Muscle layer of colon (tissue), 2 donors: ENCODE results near the gene NEK11.

Source experiments
- H3K27ac ChIP-seq: one replicate; pipeline ENCODE4 v1.7.0; 2013; ENCODE audit warnings: low read depth, mild to moderate bottlenecking, low read length, moderate library complexity
- H3K27me3 ChIP-seq, 2 donors: one replicate each; pipeline ENCODE4 v1.7.0; 2013; ENCODE audit warnings: low read length in 2 of 2, mild to moderate bottlenecking in 2 of 2; ENCODE audit not compliant: insufficient read depth in 2 of 2, control insufficient read depth in 1 of 2
- H3K36me3 ChIP-seq: one replicate; pipeline ENCODE4 v1.7.0; 2013; ENCODE audit warnings: mild to moderate bottlenecking, low read length; ENCODE audit not compliant: insufficient read depth
- H3K4me1 ChIP-seq: one replicate; pipeline ENCODE4 v1.7.0; 2013; ENCODE audit warnings: mild to moderate bottlenecking, low read length; ENCODE audit not compliant: insufficient read depth
- H3K4me3 ChIP-seq, 2 donors: one replicate each; pipeline ENCODE4 v1.7.0; 2013; ENCODE audit warnings: low read length in 2 of 2, low read depth in 1 of 2, mild to moderate bottlenecking in 1 of 2, moderate library complexity in 1 of 2
- H3K9ac ChIP-seq: one replicate; pipeline ENCODE4 v1.7.0; 2013; ENCODE audit warnings: low read length
- H3K9me3 ChIP-seq: one replicate; pipeline ENCODE4 v1.7.0; 2013; ENCODE audit warnings: mild to moderate bottlenecking, low read length
- donor health status: abdominal sarcoma.
- donor health status: Adenocarcinoma of cecum.

Gene NEK11

GRCh38 chr3:131142580-131142979, 115.9 kb downstream of the NEK11 start:
- H3K27ac ChIP-seq = no peak overlapping the region
- no peaks in the 10 kb centered on the region for H3K27me3 ChIP-seq
- no peaks in the 10 kb centered on the region for H3K36me3 ChIP-seq
- no peaks in the 10 kb centered on the region for H3K4me1 ChIP-seq
- H3K9me3 ChIP-seq = no peaks in the 10 kb centered on the region
- H3K9ac ChIP-seq = no peak overlapping the region
- H3K4me3 ChIP-seq = no peak overlapping the region

GRCh38 chr3:131143802-131144201, 117.1 kb downstream of the NEK11 start:
- Histone ChIP-seq H3K4me1 (no peaks in the 10 kb centered on the region), H3K27me3 (no peaks in the 10 kb centered on the region), H3K36me3 (no peaks in the 10 kb centered on the region), H3K27ac (no peak overlapping the region), H3K9me3 (no peaks in the 10 kb centered on the region), H3K9ac (no peak overlapping the region), H3K4me3 (no peak overlapping the region)

- H3K36me3 ChIP-seq = no peaks in the 10 kb centered on the region
- H3K9ac ChIP-seq = no peak overlapping the region
- no peaks in the 10 kb centered on the region for H3K27me3 ChIP-seq
- H3K27ac ChIP-seq = no peak overlapping the region
- H3K4me1 ChIP-seq = no peaks in the 10 kb centered on the region
- H3K9me3 ChIP-seq = no peaks in the 10 kb centered on the region
- no peak overlapping the region for H3K4me3 ChIP-seq
Measured at GRCh38 chr3:131147534-131147933, 120.9 kb downstream of the NEK11 start.

GRCh38 chr3:131158434-131158833, 131.8 kb downstream of the NEK11 start:
- no peaks in the 10 kb centered on the region for H3K9me3 ChIP-seq
- H3K27ac ChIP-seq = no peak overlapping the region
- H3K27me3 ChIP-seq = no peaks in the 10 kb centered on the region
- no peak overlapping the region for H3K4me3 ChIP-seq
- no peaks in the 10 kb centered on the region for H3K36me3 ChIP-seq
- H3K4me1 ChIP-seq = no peaks in the 10 kb centered on the region
- no peak overlapping the region for H3K9ac ChIP-seq

- H3K9ac ChIP-seq = no peak overlapping the region
- H3K36me3 ChIP-seq = no peaks in the 10 kb centered on the region
- H3K27me3 ChIP-seq = no peaks in the 10 kb centered on the region
- no peaks in the 10 kb centered on the region for H3K4me1 ChIP-seq
- H3K9me3 ChIP-seq = no peaks in the 10 kb centered on the region
- H3K4me3 ChIP-seq = no peak overlapping the region
- H3K27ac ChIP-seq = no peak overlapping the region
Measured at GRCh38 chr3:131162516-131162915, 135.8 kb downstream of the NEK11 start.

GRCh38 chr3:131167867-131168266, 141.2 kb downstream of the NEK11 start:
- H3K4me1 ChIP-seq = no peaks in the 10 kb centered on the region
- H3K4me3 ChIP-seq = no peak overlapping the region
- no peak overlapping the region for H3K27ac ChIP-seq
- H3K9ac ChIP-seq = no peak overlapping the region
- H3K36me3 ChIP-seq = peaks cover 8% of the 10 kb centered on the region
- no peaks in the 10 kb centered on the region for H3K9me3 ChIP-seq
- H3K27me3 ChIP-seq = no peaks in the 10 kb centered on the region

- no peaks in the 10 kb centered on the region for H3K9me3 ChIP-seq
- no peak overlapping the region for H3K9ac ChIP-seq
- no peaks in the 10 kb centered on the region for H3K27me3 ChIP-seq
- H3K36me3 ChIP-seq = peaks cover 8% of the 10 kb centered on the region
- no peaks in the 10 kb centered on the region for H3K4me1 ChIP-seq
- H3K27ac ChIP-seq = no peak overlapping the region
- H3K4me3 ChIP-seq = no peak overlapping the region
Measured at GRCh38 chr3:131169331-131169730, 142.7 kb downstream of the NEK11 start.

GRCh38 chr3:131172502-131173200, 146.0 kb downstream of the NEK11 start:
- Histone ChIP-seq H3K4me3 (no peak overlapping the region), H3K9ac (no peak overlapping the region), H3K9me3 (no peaks in the 10 kb centered on the region), H3K27me3 (no peaks in the 10 kb centered on the region), H3K4me1 (no peaks in the 10 kb centered on the region), H3K36me3 (peaks cover 8% of the 10 kb centered on the region), H3K27ac (no peak overlapping the region)

- Histone ChIP-seq H3K27ac (no peak overlapping the region), H3K9me3 (no peaks in the 10 kb centered on the region), H3K4me1 (no peaks in the 10 kb centered on the region), H3K36me3 (peaks cover 8% of the 10 kb centered on the region), H3K9ac (no peak overlapping the region), H3K4me3 (no peak overlapping the region), H3K27me3 (no peaks in the 10 kb centered on the region)
Measured at GRCh38 chr3:131174752-131175151, 148.1 kb downstream of the NEK11 start.

- Histone ChIP-seq H3K27me3 (no peaks in the 10 kb centered on the region), H3K9me3 (no peaks in the 10 kb centered on the region), H3K36me3 (no peaks in the 10 kb centered on the region), H3K9ac (no peak overlapping the region), H3K27ac (no peak overlapping the region), H3K4me3 (no peak overlapping the region), H3K4me1 (no peaks in the 10 kb centered on the region)
Measured at GRCh38 chr3:131178710-131179375, 152.2 kb downstream of the NEK11 start.

- Histone ChIP-seq H3K9ac (no peak overlapping the region), H3K27ac (no peak overlapping the region), H3K9me3 (no peaks in the 10 kb centered on the region), H3K27me3 (no peaks in the 10 kb centered on the region), H3K4me1 (no peaks in the 10 kb centered on the region), H3K4me3 (no peak overlapping the region), H3K36me3 (no peaks in the 10 kb centered on the region)
Measured at GRCh38 chr3:131192701-131193100, 166.0 kb downstream of the NEK11 start.
